GM23248 (cell line): Measurements from ENCODE around the gene PPP5C. TPM values are rescaled to one million over a fixed set of nuclear protein-coding genes. Genes with fewer than 3 reads are reported as not detected.
"Not testable (repeated sequence)": the region's sequence is repeated elsewhere in the genome, so short reads cannot be mapped to it uniquely, and the experiment has no call there.

Experiments
- DNase-seq: peaks from one replicate; pipeline ENCODE4 v3.0.0-alpha.2; 2015
- H2AFZ ChIP-seq: fragments of 200-600 bp; sonication (generic); 2 replicates; pipeline ENCODE4 v1.6.1; 2016; ENCODE audit warnings: antibody characterized with exemption
- H3F3A ChIP-seq: fragments of 200-600 bp; sonication (generic); 2 replicates; pipeline ENCODE4 v1.6.1; 2016; ENCODE audit warnings: mild to moderate bottlenecking, antibody characterized with exemption, mixed run types; ENCODE audit not compliant: insufficient read depth
- H3K27ac ChIP-seq: fragments of 200-600 bp; sonication (generic); 2 replicates; pipeline ENCODE4 v1.5.1; 2016; ENCODE audit warnings: mild to moderate bottlenecking
- H3K27me3 ChIP-seq: fragments of 200-600 bp; sonication (generic); replicated peaks from 2 replicates; pipeline ENCODE4 v1.6.1; 2016; ENCODE audit warnings: mild to moderate bottlenecking; ENCODE audit not compliant: insufficient read depth
- H3K36me3 ChIP-seq: fragments of 200-600 bp; sonication (generic); 2 replicates; pipeline ENCODE4 v1.6.1; 2016; ENCODE audit warnings: low read depth, mild to moderate bottlenecking
- H3K4me1 ChIP-seq: fragments of 200-600 bp; sonication (generic); 2 replicates; pipeline ENCODE4 v1.6.1; 2016; ENCODE audit warnings: mild to moderate bottlenecking; ENCODE audit not compliant: insufficient read depth
- H3K4me2 ChIP-seq: fragments of 200-600 bp; sonication (generic); one replicate; pipeline ENCODE4 v1.6.1; 2016; ENCODE audit warnings: mild to moderate bottlenecking; ENCODE audit not compliant: unreplicated experiment
- H3K4me3 ChIP-seq: fragments of 200-600 bp; sonication (generic); 2 replicates; pipeline ENCODE4 v1.5.1; 2016; ENCODE audit warnings: mild to moderate bottlenecking
- H3K79me2 ChIP-seq: fragments of 200-600 bp; sonication (generic); 2 replicates; pipeline ENCODE4 v1.6.1; 2016; ENCODE audit warnings: mild to moderate bottlenecking; ENCODE audit not compliant: insufficient read depth
- H3K9ac ChIP-seq: fragments of 200-600 bp; sonication (generic); 2 replicates; pipeline ENCODE4 v1.6.1; 2016; ENCODE audit warnings: mild to moderate bottlenecking
- H3K9me2 ChIP-seq: fragments of 200-600 bp; sonication (generic); 2 replicates; pipeline ENCODE4 v1.6.1; 2016; ENCODE audit warnings: mixed run types, mild to moderate bottlenecking, moderate library complexity; ENCODE audit not compliant: insufficient read depth
- H3K9me3 ChIP-seq: fragments of 200-600 bp; sonication (generic); one replicate; pipeline ENCODE4 v1.6.1; 2017; ENCODE audit warnings: low read depth
- H4K20me1 ChIP-seq: fragments of 200-600 bp; sonication (generic); 2 replicates; pipeline ENCODE4 v1.6.0; 2016; ENCODE audit not compliant: insufficient read depth
- EZH2 ChIP-seq: fragments of 200-600 bp; sonication (generic); IDR thresholded peaks from 2 replicates; pipeline ENCODE4 v1.6.1; 2018; ENCODE audit warnings: antibody characterized with exemption, mild to moderate bottlenecking; ENCODE audit not compliant: insufficient read depth, poor library complexity, severe bottlenecking
- EZH2phosphoT487 ChIP-seq: fragments of 200-600 bp; sonication (generic); IDR thresholded peaks from 2 replicates; pipeline ENCODE4 v1.6.1; 2018; ENCODE audit warnings: antibody characterized with exemption, moderate library complexity, mild to moderate bottlenecking, low read depth; ENCODE audit not compliant: insufficient read depth
- WGBS, 2 experiments: methylation state at CpG; one replicate each; pipeline ENCODE4 v1.1.6; 2015 to 2017; ENCODE audit warnings: low lambda C conversion rate in 2 of 2, low coverage in 1 of 2; ENCODE audit errors: missing lambda C conversion rate in 2 of 2; 5-methylcytosine and 5-hydroxymethylcytosine counted together
- in situ Hi-C: fragments of 300-500 bp; cut with MboI; formaldehyde crosslinking; loops from 2 replicates; pipeline ENCODE4 v1.15.0; 2020
- polyA plus RNA-seq: library from polyadenylated mRNA; unstranded; fragments of >200 nt; fragmentation: Nextera tagmentation; extraction: Ambion mirVana; gene quantifications from 2 replicates; pipeline ENCODE4 v1.2.1, GENCODE V29; 2016
- total RNA-seq: library from RNA; depleted of rRNA; stranded (reverse); fragments of >200 nt; shearing (Covaris generic); gene quantifications from 2 replicates; pipeline ENCODE4 v1.2.3, GENCODE V29; 2014

The PPP5C gene
- total and polyA plus RNA-seq, 2 experiments from 2014 or later = 47.3 to 60.8 TPM

DNA sequence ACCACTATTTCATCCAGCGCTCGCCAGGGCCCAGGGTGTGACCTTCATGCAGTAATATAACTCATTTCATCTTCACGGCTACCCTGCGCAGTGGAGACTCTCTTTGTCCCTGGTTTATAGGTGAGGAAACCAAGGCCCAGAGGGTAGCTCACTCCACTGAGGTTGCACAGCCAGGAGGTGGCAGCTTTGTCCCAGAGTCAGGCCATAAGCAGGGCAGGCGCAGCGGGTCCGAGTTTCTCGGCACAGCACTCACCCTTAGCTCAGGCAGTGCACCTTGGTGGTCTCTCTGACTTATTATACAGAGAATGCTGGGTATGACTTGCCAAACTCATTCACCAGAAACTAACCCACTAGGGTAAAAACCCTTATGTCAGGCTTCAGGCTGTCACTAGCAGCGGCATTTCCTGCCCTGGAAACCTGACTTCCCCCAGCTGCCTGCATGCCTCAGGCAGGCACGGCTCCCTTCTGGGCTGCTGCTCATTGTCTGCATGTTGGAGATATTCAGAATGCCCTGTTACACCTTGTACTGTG, 24.5 kb downstream of the PPP5C start:
- TF ChIP-seq EZH2 (no peak), EZH2phosphoT487 (no peak)
- H4K20me1 ChIP-seq = no peaks in the 10 kb centered on the region
- H3K9me2 ChIP-seq = no peaks in the 10 kb centered on the region
- no peaks in the 10 kb centered on the region for H3K9me3 ChIP-seq
- no peak overlapping the region for H3K4me2 ChIP-seq
- H3K4me1 ChIP-seq = peaks cover 25% of the 10 kb centered on the region
- H3K4me3 ChIP-seq = no peak overlapping the region
- H3K27me3 ChIP-seq = no peaks in the 10 kb centered on the region
- in situ Hi-C loops = no loop called here
- H3F3A ChIP-seq = peaks cover 14% of the 10 kb centered on the region
- H3K27ac ChIP-seq = no peak overlapping the region
- 89% methylated on average over 10 of the region's 10 CpGs for WGBS, 2 experiments
- H3K79me2 ChIP-seq = peaks cover 59% of the 10 kb centered on the region
- no peak for DNase-seq
- H3K36me3 ChIP-seq = peaks cover 9% of the 10 kb centered on the region; the same call in 1 of the 2 replicates
- no peak overlapping the region for H2AFZ ChIP-seq
- H3K9ac ChIP-seq = no peak overlapping the region

DNA sequence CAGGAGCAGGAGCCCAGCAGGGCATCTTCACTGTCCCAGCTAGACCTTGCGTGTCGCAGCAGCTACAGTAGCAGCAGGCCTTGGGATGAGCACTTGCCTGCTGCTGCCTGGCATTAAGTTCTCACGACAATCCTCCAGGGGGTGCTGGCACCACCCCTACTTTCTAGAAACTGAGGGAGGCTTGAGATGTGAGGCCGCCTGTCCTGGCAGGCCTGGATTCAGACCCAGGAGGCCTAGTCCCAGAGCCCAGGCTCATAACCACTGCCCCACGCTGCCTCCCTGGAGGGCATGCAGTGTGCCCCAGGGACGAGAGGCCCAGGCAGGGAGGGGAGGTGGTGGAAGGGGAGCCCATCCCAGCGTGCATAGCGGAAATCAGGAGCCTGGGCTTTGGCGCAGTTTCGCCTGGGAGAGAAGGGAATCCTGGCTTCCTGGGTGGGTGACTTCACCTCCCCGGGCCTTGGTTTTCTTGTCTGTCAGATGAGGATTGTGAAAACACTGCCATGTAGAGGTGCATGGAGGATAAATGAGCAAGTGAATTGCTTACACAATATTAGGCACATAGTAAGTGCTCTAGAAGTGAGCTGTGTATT, 26.1 kb downstream of the PPP5C start:
- Histone ChIP-seq H3K9ac (peak overlapping the region; percentile 75), H3K27me3 (no peaks in the 10 kb centered on the region), H3K4me3 (peak overlapping the region; percentile 25), H4K20me1 (no peaks in the 10 kb centered on the region), H3K4me2 (peak overlapping the region; percentile 27), H3K9me3 (no peaks in the 10 kb centered on the region), H3K4me1 (peaks cover 36% of the 10 kb centered on the region), H3K27ac (peak overlapping the region; percentile 92), H3K9me2 (no peaks in the 10 kb centered on the region), H3K79me2 (peaks cover 43% of the 10 kb centered on the region), H2AFZ (0 out of 2 replicates have a peak overlapping the region, but pooled peaks have one; percentile 10), H3F3A (peaks cover 27% of the 10 kb centered on the region), H3K36me3 (no peaks in the 10 kb centered on the region)
- in situ Hi-C loops = no loop called here
- 16 to 17% methylated on average over 11 of the region's 11 CpGs for WGBS, 2 experiments
- peak; percentile 79 for DNase-seq
- no peak for TF ChIP-seq EZH2
- no peak for TF ChIP-seq EZH2phosphoT487

DNA sequence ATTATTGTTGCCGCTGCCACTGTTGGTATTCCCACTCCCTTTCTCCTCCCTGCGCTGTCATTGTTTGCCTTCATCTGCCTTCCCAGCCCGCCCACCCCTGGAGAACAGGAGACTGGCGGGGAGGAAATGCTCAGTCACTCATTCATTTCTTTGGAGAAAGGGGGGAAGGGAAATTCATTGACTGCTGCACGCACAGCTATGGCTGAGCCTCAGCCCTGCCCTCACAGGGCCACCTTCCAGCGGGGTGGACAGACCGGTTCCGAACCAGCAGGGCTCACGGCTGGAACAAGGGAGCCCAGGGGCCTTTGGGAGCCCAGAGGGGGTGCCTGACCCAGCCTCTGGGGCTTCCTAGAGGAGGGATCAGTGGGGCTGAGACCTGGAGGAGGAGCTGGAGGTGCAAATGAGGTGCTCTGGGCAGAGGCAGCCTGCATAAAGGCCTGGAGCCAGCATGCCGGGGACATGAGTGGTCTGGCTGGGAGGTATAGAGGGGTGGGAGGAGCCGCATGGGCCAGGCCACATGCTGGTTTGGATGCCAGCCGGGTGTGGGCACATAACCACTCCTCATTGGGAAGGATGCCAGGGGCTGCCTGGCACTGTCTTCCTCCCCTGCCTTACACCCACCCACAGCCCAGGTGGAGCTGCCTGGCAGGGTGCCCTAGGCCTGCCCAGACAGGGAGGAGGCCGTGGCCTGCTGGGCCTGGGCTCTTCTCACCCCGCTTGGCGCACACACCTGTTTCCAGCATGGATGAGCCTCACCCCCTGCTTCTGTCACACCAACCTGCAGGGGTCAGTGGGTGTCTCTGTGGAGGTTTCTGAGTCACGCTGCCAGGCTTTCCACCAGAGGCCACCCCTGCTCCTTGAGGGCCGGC, 26.8 kb downstream of the PPP5C start:
- 28 to 36% methylated on average over 16 to 17 of the region's 17 CpGs for WGBS, 2 experiments
- Histone ChIP-seq H3K9me2 (no peaks in the 10 kb centered on the region), H3K4me2 (peak overlapping the region; percentile 69), H3K9me3 (no peaks in the 10 kb centered on the region), H3K4me1 (peaks cover 42% of the 10 kb centered on the region), H3K27me3 (no peaks in the 10 kb centered on the region), H3K79me2 (peaks cover 36% of the 10 kb centered on the region), H3K9ac (peak overlapping the region; percentile 75), H3K36me3 (no peaks in the 10 kb centered on the region), H4K20me1 (no peaks in the 10 kb centered on the region), H3K27ac (peak overlapping the region; percentile 92), H3K4me3 (peak overlapping the region; percentile 46; the same call in 1 of the 2 replicates), H3F3A (peaks cover 33% of the 10 kb centered on the region), H2AFZ (no peak overlapping the region)
- no peak for TF ChIP-seq EZH2
- TF ChIP-seq EZH2phosphoT487 = no peak
- in situ Hi-C loops = no loop called here
- DNase-seq = peak; percentile 89

DNA sequence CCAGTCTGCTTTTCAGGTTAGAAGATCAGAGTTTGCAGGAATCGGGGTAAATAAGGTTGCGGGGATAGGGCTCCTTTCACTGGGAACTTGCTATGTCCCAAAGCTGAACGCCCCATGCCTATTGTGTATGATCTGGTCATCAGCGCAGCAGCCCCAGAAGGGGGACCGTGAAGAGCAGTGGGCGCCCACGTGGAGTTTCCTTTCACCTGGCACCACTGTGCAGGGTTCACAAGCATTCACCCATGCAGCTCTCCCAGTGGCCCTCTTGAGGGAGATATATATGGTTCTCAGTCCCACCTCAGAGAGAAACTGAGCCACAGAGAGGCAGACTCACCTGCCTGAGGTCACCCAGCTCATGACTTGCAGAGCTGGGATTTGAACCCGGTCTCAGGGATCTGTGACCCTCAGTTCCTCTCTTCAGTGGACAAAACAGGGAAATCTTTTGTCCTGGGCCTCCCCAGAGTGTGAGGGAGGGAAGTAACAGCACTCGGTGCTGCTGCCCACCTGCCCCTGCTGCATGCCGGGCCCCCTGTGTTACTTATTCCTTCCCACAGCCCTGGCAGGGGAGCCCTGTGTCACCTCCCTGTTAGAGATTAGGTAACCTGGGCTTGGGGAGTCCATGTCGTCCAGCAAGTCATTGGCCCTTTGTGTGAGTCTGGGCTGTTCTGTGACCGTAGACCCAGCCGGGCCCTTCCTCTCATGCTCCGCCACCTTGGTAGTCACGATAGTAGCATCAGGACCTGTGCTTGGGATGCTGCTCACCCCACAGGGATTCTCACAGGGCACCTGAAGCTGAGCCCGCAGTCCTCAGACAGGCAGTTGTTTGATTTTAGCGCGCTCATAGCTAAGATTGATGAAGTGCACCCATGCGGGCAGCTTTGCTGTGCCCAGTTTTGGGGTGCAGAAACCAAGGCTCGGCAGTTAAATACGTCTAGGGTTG, 27.9 kb downstream of the PPP5C start:
- peaks cover 53% of the 10 kb centered on the region for H3K4me1 ChIP-seq
- H4K20me1 ChIP-seq = no peaks in the 10 kb centered on the region
- no peaks in the 10 kb centered on the region for H3K27me3 ChIP-seq
- no peak for DNase-seq
- WGBS, 2 experiments = 86 to 87% methylated on average over 21 of the region's 21 CpGs
- H3K4me2 ChIP-seq = no peak overlapping the region
- H3F3A ChIP-seq = peaks cover 44% of the 10 kb centered on the region
- no peak overlapping the region for H2AFZ ChIP-seq
- no peaks in the 10 kb centered on the region for H3K9me2 ChIP-seq
- H3K79me2 ChIP-seq = peaks cover 32% of the 10 kb centered on the region
- H3K27ac ChIP-seq = peak overlapping the region; percentile 92
- H3K9me3 ChIP-seq = no peaks in the 10 kb centered on the region
- in situ Hi-C loops = no loop called here
- H3K36me3 ChIP-seq = no peaks in the 10 kb centered on the region
- H3K4me3 ChIP-seq = no peak overlapping the region
- no peak overlapping the region for H3K9ac ChIP-seq
- TF ChIP-seq EZH2phosphoT487 (no peak), EZH2 (no peak)

DNA sequence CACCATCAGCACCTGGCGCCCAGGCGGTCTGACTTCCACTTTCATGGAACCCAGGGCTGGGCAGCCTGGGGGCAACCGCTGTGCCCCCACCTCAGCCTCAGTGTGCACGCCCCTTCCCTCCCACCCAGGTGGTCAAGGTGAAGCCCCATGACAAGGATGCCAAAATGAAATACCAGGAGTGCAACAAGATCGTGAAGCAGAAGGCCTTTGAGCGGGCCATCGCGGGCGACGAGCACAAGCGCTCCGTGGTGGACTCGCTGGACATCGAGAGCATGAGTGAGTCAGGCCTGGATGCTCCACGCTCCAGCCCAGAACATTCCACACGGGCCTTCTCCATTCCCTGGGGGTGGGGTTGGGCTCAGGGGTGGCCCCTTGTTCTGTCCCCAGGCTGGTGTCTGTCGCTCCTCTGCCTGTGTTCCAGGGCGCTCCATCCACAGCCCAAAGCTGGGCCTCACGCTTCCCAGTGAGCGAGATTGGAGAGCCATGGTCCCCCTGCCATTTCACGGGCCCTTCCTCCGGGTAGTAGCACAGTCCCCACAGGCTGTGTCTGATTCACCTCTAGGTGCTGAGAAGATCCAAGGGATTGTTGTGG, 28.7 kb downstream of the PPP5C start:
- H3K9me3 ChIP-seq, H3K4me3 ChIP-seq, H3K9ac ChIP-seq, DNase-seq, H3K36me3 ChIP-seq, H3K9me2 ChIP-seq, H3K27ac ChIP-seq, H3K27me3 ChIP-seq, H3K4me2 ChIP-seq, in situ Hi-C loops, H2AFZ ChIP-seq, H4K20me1 ChIP-seq: not testable (repeated sequence)
- H3K4me1 ChIP-seq = peaks cover 54% of the 10 kb centered on the region
- WGBS, 2 experiments = 89 to 93% methylated on average over 21 to 22 of the region's 22 CpGs
- H3F3A ChIP-seq = peaks cover 44% of the 10 kb centered on the region
- H3K79me2 ChIP-seq = peaks cover 34% of the 10 kb centered on the region
